GM18951 (cell line): ENCODE data around the gene PSD4.

Experiments used
- POLR2A ChIP-seq: IDR thresholded peaks from 4 replicates; pipeline ENCODE4 v1.6.1; 2011; ENCODE audit warnings: mild to moderate bottlenecking; ENCODE audit not compliant: insufficient read length, insufficient read depth; ENCODE audit errors: extremely low read depth
- in situ Hi-C: fragments of 300-500 bp; cut with MboI; formaldehyde crosslinking; loops from one replicate; pipeline ENCODE4 v1.12.0; 2022; ENCODE audit warnings: low sequenced_read_pairs, mixed read lengths, inconsistent platforms; ENCODE audit not compliant: unreplicated experiment

The PSD4 gene

DNA sequence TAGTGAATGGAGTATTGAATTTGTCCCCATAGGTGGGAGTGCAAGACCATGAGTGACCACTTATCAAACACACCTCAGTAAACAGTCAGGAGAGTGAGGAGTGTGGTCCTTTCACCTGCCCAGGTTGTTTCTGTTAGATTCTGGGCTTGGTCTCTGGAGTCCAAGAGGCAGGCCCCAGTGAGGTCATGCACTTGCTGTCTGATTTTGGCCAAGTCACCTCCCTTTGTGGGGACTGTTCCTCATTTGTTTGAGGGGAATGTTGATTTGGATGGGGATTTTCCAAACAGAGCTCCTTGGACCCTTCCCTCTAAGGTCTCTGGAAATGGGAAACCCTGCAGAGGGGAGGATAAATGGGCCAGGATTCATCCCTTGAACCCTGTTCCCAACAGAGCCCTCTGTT is 39.1 kb upstream of the PSD4 start:
- in situ Hi-C loops = no loop called here
- no peak for TF ChIP-seq POLR2A

DNA sequence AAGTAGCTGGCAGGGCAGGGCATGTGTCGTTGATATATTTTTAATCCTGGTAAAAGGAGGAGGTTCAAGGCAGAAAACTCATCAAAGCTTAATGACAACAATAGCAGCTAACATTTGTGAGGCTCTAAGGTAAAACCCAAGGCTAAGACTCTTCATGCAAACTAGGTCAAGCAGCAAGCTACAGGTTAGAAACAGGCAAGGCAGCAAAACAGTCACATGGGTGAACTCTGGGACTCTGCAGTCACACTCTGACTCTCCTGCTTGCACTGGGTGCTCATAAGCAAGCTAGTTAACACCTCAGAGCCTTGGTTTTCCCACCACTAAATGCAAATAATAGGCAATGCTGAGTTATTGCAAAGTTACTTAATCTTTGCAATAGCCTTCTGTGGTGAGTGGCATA is 38.5 kb upstream of the PSD4 start:
- in situ Hi-C loops = no loop called here
- no peak for TF ChIP-seq POLR2A

DNA sequence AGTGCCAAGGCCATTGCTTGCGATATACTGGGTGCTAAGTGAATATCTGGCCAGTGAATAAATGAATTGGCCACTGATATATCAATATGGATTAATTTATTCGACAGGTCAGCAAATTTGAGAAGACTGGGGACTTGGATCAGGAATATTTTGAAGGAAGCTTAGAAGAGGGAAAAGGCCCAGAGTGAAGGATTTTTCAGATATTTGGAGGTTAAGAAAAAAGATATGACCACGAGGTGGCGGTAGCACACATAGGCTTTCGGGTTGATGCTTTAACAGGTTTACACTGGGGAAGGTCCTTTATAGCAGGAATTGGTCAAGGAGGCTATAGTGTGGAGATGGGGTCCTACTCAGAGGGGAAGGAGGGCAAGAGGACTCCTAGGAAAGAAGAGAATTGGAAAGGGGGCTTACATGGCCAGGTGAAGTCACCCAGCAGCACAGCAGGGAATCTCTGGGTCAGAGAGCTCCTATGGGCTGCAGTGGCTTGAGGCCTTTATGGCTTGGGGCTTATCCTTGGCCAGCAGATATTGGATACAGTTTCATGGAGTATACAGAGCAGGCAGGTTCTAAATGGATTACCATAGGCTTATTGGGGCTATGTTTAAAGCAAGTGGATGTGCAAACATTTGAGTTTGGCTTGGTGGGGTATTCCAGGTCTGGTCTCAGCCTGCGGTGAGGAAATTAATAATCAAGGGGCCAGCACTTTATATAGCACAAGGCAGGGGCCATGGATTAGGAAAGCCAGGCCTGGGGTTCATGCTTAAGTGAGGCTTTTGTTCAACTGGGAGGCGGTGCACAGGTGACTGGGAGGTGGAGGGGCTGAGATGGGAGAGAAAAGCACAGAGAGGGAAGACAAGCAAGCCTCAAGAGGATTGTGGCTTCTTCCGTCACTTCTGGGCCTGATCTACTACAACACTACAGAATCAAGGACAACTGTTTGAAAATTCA is 36.7 kb upstream of the PSD4 start:
- TF ChIP-seq POLR2A = no peak
- in situ Hi-C loops = no loop called here

DNA sequence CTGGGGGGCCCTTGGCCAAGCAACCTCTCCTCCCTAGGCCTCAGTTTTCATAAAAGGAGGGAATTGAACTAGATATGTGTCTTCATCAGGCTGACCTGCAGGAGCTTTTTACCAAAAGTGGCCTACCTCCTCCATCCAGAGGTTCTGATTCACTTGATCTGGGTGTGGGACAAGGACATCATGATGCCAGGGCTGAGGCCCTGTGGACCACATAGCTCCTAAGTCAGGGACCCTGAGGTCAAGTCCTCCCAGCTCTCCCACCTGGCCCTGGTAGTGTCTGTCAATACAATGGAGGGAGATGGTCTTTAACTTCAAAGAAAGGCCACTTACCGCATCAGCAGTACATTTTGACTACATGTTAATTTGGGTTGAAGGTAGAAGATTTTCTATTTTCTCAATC is 35.9 kb upstream of the PSD4 start:
- in situ Hi-C loops = no loop called here
- no peak for TF ChIP-seq POLR2A

DNA sequence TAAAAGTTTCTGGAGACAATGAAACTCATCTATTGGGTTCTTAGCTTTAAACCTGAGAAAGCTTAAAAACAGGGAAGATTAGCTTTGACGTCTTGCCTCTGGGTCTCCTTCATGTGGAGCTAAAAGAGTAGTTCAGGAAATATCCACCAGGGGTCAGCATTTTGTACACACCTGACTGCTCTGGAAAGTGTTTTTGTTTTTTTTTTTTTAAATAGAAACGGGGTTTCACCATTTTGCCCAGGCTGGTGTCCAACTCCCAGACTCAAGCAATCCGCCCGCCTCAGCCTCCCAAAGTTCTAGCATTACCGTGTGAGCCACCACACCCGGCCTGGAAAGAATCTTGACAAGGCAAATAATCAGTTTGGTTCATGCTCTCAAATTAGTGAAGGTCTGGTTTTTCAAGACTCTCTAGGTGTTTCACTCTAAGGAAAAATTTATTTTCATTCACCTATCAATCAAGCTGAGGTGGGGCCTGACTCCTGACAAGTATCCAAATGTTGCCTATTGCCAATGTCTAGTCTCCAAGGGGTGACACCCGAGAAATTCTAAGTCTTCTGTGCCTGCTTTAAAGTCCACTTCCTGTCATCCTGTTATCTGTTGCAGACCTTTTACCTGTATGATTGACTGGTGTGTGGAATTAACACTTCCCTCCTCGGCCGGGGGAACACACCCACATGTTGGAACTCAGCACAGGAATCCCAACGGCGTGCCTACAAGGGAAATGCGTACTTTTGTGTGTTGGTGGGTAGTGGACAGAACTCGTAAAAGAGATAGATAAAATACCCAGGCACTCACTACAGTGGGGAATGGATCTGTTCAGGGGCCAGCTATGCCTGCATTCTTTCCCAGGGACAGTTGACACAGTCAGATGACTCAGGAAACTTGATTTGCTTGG is 35.1 kb upstream of the PSD4 start:
- in situ Hi-C loops = no loop called here
- TF ChIP-seq POLR2A = no peak

DNA sequence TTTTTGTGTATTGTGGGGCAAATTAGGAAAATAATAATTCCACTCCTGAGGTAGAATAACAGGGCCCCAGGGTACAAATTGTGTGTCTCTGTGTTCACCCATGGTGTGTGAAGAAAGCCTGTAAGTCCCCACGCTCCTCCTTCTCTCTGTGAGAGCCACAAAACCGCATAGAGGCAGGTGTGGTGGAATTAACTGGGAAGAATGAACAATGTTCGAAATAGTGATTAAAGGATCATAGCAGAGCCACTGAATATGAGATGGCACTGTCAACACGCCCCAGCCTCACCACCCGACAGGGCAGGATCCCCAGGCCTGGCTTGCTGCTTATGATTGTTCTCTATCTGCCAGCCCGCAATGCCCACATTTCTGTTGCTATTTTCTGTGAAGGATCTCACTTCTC is 32.3 kb upstream of the PSD4 start:
- in situ Hi-C loops = no loop called here
- TF ChIP-seq POLR2A = no peak

DNA sequence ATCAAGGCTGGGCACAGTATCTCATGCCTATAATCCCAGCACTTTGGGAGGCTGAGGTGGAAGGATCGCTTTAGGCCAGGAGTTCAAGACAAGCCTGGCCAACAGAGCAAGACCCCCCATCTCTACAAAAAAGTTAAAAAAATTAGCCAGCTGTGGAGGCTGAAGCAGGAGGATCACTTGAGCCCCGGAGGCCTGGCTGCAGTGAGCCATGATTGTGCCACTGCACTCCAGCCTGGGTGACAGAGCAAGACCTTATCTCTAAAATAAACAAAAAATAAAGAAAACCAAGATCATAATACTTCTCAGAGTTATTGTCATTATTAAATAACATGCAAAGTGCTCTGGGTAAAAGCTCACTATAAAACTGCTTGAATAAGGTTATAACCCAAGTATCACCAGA is 31.5 kb upstream of the PSD4 start:
- TF ChIP-seq POLR2A = no peak

DNA sequence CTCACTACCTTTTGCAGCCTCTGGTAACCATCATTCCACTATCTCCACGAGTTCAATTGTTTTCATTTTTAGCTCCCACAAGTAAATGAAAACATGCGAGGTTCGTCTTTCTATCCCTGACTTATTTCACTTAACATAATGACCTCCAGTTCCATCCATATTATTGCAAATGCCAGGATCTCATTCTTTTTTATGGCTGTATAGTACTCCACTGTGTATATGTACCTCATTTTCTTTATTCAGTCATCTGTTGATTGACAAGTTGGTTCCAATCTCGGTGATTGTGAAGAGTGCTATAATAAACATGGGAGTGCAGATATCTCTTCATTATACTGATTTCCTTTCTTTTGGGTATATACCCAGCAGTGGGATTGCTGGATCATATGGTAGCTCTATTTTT is 29.5 kb upstream of the PSD4 start:
- no peak for TF ChIP-seq POLR2A
- in situ Hi-C loops = no loop called here

More for the DNA sequence above, 31.5 kb upstream of the PSD4 start:
- in situ Hi-C loops = no loop called here

DNA sequence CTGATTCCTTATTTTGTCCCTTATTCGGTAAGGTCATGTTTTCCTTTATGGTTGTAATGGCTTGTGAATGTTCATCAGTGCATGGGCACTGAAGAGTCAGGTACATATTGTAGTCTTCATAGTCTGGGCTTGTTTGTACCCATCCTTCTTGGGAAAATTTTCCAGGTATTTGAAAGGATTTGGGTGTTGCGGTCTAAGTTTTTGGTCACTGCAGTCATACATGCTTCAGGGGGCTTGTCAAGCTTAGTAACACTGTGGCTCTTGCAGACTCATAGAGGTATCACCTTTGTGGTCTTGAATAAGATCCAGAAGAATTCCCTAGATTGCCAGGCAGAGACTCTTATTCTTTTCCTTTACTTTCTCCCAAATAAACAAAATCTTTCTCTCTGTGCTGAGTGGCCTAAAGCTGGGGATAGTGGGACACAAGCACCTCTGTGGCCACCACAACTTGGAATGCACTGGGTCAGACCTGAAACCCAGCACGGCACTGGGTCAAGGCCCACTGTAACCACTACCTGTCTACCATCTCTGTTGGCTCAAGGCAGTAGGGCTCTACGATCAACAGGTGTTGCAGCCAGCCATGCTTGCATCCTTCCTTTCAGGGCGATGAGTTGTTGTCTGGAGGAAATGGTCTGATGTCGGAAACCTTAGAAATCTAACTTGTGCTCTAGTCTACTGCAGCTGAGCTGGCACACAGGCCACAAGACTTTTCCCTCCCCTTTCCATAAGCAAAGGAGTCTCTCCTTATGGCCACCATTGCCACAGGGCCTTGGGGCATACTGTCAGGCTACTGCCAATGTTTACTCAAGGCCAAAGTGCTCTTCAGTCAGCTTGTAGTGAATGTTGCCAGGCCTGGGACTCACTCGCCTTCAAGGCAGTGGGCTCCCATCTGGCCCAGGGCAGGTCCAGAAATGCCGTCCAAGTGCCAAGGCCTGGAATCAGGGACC is 24.9 kb upstream of the PSD4 start:
- in situ Hi-C loops = no loop called here
- no peak for TF ChIP-seq POLR2A

DNA sequence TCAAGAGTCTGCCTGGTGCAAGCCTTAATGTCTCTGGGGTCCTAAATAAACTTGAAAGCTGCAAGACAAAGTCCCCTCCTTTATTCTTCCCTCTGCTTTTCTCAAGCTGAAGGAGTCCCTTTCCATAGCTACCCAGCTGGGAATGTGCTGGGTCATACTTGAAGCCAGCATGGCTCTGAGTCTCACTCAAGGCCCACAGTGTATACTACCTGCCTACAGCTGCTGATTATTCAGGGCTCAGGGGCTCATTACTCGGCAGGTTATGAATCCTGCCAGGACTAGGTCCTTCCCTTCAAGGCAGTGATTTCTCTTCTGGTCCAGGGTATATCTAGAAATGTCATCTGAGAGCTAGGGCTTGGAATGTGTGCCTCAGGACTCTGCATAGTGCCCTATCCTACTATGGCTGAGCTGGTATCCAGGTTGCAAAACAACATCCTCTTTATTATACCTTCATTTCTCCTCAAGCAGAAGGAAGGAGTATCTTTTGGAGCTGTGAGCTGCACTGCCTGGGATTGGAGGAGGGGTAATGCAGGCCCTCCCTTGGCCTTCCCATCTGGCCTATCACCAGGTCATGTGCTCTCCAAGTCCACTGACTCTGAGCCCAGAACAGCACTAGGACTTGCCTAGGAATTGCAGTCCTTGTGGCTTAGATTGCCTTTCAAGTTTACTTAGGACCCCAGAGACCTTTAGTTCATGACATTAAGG is 24.1 kb upstream of the PSD4 start:
- no peak for TF ChIP-seq POLR2A
- in situ Hi-C loops = no loop called here

DNA sequence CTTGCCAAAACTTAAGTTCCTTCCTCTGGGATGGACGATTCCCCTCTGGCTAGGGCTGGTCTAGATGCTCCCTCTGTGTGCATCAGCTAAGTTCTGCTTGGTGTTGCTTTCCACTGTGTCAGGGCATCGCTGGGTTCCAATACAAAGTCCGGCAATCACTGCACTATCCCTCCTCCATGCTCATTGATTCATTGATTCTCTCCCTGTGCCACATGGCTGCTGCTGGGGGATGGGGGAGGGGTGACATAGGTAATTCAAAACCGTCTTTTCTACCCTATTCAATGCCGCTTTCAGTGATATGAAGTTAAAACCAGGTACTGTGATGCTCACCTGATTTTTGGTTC is 23.5 kb upstream of the PSD4 start:
- in situ Hi-C loops = no loop called here
- TF ChIP-seq POLR2A = no peak

DNA sequence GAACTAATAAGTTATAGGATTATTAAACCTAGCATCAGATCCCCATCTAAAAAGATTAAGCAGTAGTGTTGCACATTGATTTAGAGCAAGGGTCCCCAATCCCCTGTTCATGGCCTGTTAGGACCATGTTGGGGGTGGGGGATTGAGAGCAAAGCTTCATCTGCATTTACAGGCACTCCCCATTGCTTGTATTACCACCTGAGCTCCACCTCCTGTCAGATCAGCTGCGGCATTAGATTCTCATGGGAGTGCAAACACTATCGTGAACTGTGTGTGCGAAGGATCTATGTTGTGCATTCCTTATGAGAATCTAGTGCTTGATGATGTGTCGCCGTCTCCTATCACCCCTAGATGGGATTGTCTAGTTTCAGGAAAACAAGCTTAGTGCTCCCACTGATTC is 18.4 kb upstream of the PSD4 start:
- in situ Hi-C loops = no loop called here
- no peak for TF ChIP-seq POLR2A
